Stimulated activated CD4-positive, alpha-beta T cell treated with anti-CD3 and anti-CD28 coated beads, Interleukin-4, amount 100 ng/mL, for 48 hours (primary cell): Measurements from ENCODE around the gene GPSM3.
"Not testable (repeated sequence)": the region's sequence is repeated elsewhere in the genome, so short reads cannot be mapped to it uniquely, and the experiment has no call there.

Experiments
- DNase-seq, 2 donors: peaks; one replicate each; pipeline ENCODE4 v3.0.0-alpha.2; 2020; ENCODE audit warnings: low read depth in 2 of 2

The GPSM3 gene

GRCh38 chr6:32187009-32187709 is 5.3 kb downstream of the GPSM3 start:
- DNase-seq = no peak

- not testable (repeated sequence) for DNase-seq
These were observed 6.1 kb downstream of the GPSM3 start for GRCh38 chr6:32186151-32186840.

DNA sequence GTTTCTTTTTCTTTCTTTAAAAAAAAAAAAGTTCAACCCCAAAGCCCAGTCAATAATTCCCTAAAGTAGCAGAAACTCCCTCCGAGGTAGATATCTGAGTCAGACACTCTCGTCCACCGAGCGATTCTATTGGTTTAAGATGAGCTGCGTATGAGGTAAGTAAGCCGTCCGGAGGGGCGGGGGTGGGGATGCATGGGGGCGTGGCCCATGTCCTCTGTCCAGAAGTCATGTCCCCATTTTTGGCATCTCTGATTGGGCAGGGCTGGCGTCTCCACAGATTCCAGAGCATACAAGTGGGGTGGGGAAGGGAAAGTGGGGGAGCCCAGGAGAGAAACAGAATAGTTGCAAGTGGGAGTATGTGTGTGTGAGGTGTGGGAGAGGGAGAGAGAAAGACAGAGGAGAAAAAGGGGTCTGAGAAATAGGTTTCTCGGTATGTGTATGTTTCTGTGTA is 6.7 kb downstream of the GPSM3 start:
- DNase-seq = peak; percentile 40 to 58

GRCh38 chr6:32184084-32184640 is 8.3 kb downstream of the GPSM3 start, which contains the start of gene AGER:
AGER (minus strand) TSS chr6:32184253; CDS start chr6:32184222, 31 bp downstream.
- no peak for DNase-seq

GRCh38 chr6:32183483-32184083 is 8.9 kb downstream of the GPSM3 start:
- no peak for DNase-seq

DNA sequence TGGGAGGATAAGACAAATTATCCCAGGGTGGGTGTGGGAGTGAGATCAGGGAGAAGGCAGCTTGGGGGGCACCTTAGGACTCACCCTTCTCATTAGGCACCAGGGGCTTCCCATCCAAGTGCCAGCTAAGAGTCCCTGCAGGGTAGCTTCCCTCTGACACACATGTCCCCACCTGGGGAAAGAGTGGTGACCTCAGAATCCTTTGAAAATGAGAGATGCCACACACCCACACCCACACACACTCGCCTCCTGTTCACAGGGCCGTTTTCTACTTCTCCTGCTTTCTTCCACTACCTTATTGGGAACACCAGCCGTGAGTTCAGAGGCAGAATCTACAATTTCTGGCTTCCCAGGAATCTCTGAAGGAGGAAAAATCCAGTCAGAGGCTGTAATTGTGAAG is 9.4 kb downstream of the GPSM3 start:
- DNase-seq = no peak

- no peak for DNase-seq
These were observed 9.9 kb downstream of the GPSM3 start for GRCh38 chr6:32182555-32182981.

GRCh38 chr6:32181915-32182529 is 10.4 kb downstream of the GPSM3 start:
- DNase-seq = no peak

- DNase-seq = no peak
These were observed 11.2 kb downstream of the GPSM3 start for GRCh38 chr6:32181148-32181702.

DNA sequence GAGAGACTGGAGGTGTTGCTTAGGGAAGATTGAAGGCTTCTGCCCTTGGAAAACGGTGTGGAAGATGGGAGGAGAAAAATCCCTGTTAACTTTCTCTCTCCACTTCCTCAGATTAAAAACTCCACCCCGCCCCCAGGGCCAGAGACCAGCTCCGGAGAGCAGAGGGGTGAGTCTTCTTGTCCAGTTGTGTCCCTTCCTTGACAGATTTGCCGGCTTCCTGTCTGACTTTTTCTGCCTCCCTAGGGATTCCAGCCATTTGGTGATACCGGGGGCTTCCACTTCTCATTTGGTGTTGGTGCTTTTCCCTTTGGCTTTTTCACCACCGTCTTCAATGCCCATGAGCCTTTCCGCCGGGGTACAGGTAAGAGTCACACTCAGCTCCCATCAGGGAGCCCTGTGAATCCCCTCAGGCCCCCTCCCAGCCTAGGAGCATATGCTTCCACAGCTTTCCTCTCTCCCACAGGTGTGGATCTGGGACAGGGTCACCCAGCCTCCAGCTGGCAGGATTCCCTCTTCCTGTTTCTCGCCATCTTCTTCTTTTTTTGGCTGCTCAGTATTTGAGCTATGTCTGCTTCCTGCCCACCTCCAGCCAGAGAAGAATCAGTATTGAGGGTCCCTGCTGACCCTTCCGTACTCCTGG is 12.6 kb downstream of the GPSM3 start:
- DNase-seq = no peak

DNA sequence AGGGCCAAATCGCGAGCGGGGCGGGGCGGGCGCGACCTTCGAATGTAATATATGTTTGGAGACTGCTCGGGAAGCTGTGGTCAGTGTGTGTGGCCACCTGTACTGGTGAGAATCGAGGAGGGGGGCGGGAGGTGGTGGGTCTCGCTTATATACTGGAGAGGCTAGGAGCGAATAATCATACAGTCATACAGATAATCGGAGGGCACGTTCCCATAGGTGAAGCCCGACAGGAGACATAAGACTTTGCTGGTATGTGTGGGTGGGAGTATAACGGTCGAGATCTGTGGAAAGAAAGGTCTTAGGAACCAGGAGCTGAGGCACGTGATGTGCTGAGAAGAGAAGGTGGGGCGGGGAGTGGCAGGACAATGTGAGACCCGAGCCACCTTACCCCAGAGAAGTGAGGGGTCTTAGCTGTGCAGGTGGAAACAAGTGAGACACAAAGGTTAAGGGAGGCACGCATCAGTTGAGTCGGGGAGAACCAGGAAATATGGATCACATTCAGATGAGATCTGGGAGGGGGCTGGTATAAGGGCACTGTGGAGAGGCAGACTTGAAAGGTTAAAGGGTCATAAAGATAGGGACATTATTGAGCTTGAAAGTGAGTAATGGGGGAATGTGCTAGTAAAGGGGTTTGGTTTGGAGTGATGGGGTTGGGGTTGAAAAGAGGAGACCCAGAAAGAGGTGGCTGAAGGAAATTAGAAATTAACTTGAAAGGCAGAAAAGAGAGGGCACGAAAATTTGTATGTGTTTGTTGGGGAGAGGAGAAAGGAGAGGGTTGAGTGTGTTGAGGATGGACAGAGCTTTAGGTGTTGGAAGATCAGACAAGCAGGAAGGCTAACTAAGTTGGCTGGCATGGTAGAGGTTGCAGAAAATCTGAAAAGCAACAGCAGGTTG is 13.6 kb downstream of the GPSM3 start:
- DNase-seq = no peak

- peak; percentile 81 to 90 for DNase-seq
These were observed 14.5 kb downstream of the GPSM3 start, which contains the start of gene RNF5 for GRCh38 chr6:32177788-32178546. RNF5 (plus strand) TSS chr6:32178405; CDS start chr6:32178512, 107 bp downstream.

GRCh38 chr6:32177183-32177787 is 15.2 kb downstream of the GPSM3 start:
- DNase-seq = peak in 1 of 2 donors; percentile 28

- DNase-seq = no peak
These were observed 15.8 kb downstream of the GPSM3 start for GRCh38 chr6:32176476-32177182.

- DNase-seq = peak; percentile 96
These were observed 16.6 kb downstream of the GPSM3 start, which contains the start of gene AGPAT1 for GRCh38 chr6:32175711-32176475. AGPAT1 (minus strand) TSS chr6:32176084; CDS start chr6:32171496, 4,588 bp downstream.

- no peak for DNase-seq
These were observed 17.1 kb downstream of the GPSM3 start for GRCh38 chr6:32175322-32175710.

DNA sequence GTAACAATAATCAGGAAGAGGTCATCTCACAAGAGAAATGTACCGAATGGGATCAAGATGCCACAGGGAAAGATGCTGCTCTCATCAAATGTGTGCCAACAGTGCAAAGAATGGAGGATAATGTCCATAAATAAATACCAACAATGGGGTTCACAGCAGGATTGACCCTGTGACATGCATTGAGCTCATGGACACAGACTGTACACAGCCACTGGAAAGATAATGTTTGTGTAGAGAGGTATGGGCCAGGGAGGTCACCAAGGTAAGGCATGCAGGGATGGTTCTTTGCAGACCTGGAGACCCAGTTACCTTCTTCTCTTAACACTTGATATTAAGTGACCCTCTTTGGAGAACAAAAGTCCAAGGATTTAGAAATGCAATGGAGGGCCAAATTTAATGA is 18.0 kb downstream of the GPSM3 start:
- DNase-seq = no peak
